HT-29 (cell line): ENCODE results near the gene PRKCZ. TPM values are rescaled to one million over a fixed set of nuclear protein-coding genes. Genes with fewer than 3 reads are reported as not detected.
A peak's percentile ranks its signal among the peaks of the same experiment; 100 is the strongest.
"Not testable (repeated sequence)": the region's sequence is repeated elsewhere in the genome, so short reads cannot be mapped to it uniquely, and the experiment has no call there.

Experiments
- DNase-seq: peaks from one replicate; pipeline ENCODE4 v3.0.0-alpha.2; 2015; ENCODE audit warnings: low spot score
- total RNA-seq: library from RNA; depleted of rRNA; stranded (reverse); fragments of >200 nt; shearing (Covaris generic); gene quantifications from 2 replicates; pipeline ENCODE4 v1.2.3, GENCODE V29; 2014

PRKCZ gene
- total RNA-seq, 1 experiment from 2014 or later = 67.4 TPM

DNA sequence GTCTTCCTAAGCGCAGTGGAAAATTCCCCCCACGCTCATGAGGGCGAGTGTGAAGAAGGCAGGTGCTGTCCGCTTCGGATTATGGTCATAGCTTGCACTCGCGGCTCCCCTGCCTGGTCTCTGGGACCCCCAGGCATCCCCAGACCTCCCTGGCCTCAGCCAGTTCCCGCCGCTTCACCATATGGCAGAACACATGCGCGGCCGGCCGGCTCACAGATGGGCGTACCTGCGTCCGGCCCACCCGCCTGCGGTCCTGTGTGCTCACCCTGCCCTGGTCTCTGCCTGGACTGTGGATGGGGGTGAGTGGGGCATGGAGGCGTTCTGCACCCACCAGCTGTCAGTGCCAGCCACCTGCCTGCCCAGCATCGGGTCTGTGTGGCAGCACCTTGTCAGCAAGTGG, 34.1 kb downstream of the PRKCZ start:
- no peak for DNase-seq

DNA sequence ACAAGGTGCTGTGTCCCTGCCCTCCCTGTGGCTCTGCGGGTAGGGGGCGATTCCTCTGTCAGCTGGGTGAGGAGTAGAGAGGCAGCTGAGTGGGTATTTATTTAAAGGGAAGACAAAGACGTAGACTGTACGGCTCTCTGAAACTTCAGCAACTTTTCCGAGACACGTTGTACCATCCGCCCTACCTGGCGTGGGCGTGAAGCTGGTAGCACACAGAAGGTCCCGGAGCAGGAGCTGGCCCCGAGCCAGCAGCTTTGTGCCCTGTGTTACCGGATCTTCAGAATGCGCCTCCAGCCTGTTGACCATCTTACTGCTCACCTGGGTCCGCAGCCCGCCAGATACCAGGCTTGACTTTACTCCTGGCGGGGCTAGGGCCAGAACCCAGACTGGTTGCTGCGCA, 34.9 kb downstream of the PRKCZ start:
- DNase-seq = no peak

DNA sequence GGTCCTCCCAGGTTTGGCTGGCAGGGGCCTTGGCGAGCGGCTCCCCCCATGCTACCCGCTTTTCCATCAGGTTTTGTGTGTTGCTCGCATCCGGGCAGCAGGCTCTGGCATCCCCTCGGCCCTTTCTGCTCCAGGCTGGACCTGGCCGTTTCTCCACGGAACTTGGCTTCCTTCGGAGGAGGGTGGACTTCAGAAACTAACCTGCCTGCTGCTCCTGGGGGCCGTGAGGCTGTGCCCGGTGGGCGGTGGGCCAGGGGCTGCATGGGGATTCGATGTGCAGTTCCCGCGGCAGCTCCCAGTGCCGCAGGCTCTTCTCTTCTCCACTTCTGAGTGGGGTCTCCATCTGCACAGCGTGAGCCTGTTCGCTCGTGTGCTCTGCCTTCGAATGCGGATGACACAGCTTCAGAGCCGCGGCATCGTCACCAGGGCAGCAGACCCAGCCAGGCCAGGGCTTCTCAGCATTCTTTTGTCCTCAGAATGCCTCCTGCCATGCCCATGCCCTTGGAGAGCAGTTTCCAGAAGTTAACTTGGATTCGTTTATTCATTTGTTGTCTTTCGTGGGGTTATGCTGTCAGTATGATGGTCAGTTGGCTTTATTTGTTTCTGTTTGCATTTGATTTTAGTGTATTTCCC, 36.4 kb downstream of the PRKCZ start:
- DNase-seq = no peak

DNA sequence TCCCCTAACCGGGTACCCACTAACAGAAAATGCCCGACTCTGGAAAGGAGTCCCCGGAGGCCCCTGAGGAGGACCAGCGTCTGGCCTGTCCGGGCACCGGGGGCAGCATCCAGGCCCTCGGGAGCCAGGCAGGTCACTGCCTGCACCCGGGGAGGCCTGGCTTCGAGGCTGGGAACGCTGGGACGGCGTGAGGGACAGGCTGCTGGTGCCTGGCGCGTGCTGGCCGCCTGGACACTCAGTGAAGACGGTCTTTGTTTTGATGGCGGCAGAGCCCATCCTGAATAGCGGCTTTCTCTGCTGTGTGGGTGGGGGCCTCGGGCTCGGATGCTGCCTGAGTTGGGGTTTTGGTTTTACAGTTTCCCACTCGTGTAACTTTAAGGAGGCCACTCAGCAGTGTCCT, 37.6 kb downstream of the PRKCZ start:
- DNase-seq = no peak

DNA sequence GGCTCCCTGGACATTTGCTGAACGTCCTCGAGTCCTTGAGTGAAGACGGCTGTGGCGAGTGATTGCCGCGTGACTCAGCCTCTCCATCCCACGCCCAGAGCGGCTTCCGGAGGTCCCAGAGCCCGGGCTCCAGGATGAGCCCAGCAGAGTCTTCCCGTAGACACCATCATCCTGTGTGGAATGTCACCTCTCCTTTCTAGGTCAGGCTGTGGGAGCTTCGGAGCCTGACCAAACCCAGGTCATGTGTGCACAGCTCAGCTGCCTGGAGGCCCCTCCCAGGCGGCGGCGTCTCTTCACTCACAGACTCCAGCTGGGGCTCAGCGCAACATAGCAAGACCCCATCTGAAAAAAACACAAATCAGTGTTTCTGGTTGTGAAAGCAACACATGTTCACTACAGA, 38.2 kb downstream of the PRKCZ start:
- no peak for DNase-seq

DNA sequence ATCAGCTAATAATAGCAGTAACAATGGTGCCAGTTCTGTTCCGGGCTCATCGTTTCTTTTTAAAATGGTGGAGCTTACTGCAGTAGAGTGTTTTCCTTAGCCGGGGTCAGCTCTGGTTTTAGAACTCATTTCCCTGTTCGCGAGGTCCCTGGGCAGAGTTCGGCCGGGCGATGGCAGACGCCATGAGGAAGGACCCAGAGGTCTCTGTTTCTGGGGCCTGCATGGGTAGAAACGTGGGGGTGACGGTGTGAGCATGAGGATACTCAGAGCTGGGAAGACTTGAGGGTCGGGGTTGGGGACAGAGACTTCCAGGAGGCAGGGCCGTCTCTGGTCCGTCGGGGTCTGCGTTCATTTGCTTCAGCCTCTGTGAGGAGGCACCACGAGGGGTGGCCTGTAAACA, 38.8 kb downstream of the PRKCZ start:
- DNase-seq = no peak

DNA sequence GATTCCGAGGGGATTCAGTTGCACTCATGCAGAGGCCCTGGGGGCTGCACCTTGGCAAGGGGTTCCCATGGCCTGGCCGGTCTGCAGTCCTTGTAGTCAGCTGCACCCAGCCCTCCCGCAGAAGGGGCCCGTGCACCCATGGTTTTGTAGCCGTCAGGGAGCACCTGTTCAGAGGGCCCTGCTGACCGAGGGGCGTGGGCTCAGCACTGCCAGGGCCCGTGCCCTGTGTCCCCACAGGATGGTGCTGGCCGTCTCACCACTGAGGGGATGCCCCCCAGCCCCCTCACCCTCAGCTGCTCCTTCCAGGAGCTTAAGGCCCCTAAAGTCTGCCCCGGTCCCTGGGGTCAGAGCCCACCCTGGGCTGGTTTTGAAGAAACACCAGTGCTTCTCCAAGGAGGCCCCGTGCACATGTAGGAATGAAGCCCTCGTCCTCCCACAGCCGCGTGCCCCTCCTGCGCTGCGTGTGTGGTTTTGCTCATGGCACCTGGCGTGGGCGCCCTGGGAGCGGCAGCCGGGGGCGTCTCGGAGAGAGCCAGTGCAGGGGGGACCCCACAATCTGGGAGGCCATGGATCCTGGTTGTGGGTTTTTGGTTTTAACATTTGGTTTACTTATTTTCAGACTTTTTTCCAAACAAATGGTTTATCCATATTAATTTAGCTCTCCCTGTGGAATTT, 40.1 kb downstream of the PRKCZ start:
- no peak for DNase-seq

DNA sequence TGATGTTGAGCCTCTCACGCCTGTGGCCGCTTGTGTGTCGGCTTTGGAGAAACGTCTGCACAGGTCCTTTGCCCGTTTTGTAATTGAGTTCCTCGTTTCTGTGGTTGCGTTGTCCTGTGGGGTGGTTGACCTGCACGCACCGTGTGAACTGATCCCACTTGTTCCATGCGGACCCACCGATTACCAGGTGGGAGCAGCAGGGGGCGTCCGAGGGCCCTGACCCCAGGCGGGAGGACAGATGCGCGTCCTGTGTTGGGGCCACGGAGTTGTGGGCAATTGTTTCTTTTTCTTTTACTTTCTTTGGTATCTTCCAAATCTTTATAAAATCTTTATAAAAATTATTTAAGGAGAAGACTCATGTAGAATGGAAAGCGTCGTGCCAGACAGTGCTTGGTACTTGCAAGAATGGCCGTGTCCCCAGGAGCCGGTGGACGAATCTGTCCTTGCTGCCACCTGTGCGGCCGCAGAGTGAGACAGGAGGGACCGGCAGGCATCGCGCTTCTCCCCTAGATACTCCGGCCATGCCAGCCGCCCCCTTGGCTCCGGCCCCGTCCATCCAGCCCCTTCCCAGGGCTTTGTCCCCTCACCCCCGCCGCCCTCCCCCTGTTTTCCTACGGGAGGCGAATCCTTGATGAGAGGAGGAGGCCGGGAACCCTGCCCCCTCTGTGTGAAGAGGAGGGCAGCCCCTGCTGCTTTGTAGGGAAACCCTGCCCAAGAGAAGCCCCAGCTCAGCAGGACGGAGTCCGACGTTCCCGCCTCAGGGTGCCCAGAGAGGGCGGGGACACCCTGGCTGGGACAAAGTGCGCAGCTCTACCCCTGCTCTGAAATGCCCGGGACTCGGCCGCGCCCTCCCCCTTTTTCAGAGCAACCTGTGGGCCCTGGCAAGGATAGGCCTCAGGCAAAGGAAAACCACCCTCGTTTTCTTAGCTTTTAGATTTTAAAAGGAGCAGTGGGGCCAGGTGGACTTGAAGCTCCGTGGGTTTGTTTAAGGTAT, 41.7 kb downstream of the PRKCZ start:
- peak; percentile 73 for DNase-seq

DNA sequence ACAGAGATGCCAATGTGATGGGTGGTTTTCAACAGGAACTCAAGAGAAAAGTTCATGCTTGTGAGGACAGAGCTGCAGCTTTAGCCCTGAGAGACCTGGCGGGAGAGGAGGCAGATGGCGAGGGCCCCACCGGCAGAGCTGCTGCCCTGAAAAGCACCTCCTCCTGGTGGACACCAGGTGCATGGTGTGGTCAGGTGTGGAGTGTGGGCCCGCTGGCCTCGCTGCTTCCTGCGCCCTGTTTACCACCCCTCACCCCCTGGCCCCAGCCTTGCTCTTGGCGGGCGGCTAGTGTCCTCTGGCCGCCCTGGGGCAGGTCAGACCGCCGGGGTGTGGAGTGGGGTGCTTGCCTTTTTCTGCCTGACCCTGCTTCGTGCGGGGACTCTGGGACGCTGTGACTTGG, 42.8 kb downstream of the PRKCZ start:
- DNase-seq = no peak

DNA sequence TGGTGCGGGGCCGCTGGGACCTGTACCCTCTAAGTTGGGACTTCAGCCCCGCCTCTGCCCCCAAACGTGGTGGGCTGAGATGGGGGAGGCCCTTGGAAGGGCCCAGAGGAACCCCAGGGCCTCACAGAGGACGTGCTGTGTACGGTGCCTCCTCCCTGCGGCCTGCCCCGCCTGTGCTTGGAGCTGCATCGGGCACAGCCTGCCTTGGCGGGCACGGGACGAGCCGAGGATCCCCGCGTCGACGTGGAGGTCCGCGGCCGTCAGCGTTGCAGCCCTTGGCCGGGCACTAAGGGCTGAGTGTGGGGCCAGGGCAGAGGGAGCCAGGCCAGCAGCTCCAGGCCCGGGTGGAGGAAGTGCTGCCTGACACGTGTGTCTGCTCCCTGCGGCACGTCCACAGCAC, 43.4 kb downstream of the PRKCZ start:
- DNase-seq = no peak

DNA sequence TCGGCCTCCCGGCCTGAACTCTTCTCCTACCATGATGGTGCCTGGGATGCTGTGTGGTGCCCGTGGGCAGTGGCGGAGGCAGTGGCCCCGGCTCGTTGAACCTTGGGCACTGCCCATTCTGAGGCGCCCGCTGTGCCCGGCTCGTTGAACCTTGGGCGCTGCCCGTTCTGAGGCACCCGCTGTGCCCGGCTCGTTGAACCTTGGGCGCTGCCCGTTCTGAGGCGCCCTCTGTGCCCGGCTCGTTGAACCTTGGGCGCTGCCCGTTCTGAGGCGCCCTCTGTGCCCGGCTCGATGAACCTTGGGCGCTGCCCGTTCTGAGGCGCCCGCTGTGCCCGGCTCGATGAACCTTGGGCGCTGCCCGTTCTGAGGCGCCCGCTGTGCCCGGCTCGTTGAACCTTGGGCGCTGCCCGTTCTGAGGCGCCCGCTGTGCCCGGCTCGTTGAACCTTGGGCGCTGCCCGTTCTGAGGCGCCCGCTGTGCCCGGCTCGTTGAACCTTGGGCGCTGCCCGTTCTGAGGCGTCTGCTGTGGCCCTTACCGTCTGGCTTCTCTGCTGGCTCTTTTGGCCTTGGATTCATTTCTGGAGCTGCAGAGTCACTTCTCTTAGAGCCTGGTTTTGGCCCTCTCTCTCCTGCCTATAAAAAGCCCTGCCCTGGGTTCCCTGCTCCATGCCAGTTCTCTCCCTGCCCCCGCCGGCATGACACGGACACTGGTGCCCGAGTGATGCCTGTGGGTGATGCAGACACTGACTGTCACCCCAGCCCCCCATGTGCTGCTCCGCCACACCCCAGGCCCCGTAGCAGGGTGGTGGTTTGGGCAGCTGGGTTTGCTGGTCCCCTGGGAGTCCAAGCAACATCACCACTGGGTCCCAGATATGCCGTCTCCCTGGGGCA, 44.3 kb downstream of the PRKCZ start:
- DNase-seq = not testable (repeated sequence)

DNA sequence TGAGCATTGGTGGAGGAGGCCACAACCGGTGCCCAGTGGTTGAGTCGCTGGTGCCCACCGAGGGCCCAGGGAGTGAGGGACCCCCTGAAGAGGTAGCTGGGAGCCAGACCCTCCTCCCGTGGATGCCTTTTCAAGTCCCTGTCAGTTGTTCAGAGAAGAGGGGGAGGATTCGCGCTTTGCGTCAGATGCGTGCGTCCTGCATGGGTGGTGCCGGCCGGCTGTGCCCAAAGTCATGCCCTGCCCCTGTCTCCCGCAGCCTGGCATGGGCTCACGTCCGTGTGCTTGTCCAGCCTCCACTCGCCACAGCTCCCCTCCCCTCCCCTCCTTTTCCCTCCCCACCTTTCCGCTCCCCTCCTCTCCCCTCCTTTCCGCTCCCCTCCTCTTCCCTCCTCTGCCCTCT, 45.2 kb downstream of the PRKCZ start:
- DNase-seq = no peak

DNA sequence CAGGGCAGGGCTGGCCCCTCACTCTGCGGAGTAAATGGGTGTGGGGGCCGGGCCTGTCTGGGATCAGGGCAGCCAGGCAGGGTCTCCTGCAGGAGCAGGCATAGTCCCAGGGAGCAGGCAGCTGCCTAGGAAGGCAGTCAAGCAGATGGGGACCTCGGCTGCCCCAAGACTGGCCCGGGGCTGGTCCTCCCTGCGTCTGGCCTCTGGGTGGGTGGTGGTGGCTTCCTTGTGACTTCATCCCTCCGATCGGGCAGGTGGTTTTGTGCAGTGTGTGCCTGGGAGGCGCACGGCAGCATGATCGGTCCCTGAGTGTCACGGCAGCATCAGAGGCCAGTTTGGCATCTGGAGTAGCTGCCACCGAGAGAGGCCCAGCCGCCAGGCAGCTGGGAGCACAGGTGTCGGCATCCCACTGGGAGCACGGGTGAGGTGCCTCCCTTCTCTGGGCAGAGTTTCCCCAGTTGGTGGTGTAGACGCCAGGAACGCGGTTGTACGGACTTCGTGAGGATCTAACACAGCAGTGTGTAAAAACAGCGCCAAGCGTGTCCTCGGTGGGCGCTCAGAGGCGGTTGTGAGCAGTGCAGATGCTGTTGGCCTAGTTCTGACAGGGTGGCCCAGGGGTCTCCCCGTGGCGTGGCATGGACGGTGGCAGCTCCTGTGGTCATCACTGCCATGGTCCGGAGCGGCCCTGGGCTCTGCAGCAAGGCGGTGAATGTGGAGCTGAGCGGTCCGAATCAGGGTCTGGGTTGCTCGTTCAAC, 45.9 kb downstream of the PRKCZ start:
- DNase-seq = no peak

DNA sequence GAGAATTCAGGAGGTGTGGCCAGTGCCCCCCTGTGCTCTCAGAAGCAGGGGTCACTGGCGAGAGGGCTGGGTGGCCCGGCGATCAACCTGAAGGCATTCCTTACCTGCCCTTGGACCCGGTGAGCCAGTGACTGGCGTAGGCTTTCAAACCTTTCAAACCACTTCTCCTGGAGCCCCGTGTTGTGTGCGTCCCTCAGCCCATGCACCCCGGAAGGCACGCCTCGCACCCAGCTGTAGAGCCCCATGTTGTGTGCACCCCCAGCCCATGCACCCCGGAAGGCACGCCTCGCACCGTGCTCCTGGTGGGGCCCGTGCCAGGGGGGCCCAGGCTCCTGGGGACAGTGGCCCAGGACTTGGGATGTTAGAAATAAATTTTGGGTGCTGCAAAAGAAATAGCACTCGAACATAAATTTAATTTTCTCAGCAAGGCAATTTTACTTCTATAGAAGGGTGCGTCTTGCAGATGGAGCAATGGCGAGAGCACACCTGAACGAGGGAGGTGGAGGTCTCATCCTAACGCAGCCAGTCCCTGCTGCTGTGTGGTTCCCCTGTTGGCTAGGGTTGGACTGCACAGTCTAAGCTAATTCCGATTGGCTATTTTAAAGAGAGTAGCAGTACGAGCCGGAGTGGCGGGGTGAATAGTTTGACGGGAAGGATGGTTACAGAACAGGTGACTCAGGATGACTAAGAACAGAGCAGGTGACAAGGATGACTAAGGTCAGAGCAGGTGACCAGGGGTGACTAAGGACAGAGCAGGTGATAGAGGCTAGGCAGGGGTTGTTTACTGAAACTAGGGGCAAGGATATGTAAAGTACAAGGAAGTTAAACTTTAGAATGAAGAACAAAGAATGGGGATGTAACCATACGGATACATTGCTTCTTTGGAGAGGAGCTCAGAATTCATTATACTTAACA, 47.4 kb downstream of the PRKCZ start:
- no peak for DNase-seq

DNA sequence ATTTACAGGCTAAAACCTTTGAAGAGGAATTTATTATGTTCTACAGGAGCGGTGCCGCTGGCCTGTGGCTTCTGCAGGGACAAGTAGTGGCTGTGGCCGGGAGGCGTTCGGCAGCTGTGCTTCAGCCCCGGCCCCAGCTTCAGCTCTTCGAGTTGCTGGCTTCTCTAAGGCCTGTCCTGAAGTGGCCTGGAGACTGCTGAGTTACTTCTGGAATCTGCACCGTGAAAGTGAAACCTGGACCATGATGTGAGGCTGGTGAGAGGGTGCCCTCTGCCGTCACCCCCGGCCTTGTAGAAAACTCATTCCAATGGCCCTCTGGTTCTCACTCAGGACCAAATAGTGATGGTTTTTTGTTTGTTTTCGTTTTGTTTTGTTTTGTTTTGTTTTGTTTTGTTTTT, 48.1 kb downstream of the PRKCZ start:
- no peak for DNase-seq

DNA sequence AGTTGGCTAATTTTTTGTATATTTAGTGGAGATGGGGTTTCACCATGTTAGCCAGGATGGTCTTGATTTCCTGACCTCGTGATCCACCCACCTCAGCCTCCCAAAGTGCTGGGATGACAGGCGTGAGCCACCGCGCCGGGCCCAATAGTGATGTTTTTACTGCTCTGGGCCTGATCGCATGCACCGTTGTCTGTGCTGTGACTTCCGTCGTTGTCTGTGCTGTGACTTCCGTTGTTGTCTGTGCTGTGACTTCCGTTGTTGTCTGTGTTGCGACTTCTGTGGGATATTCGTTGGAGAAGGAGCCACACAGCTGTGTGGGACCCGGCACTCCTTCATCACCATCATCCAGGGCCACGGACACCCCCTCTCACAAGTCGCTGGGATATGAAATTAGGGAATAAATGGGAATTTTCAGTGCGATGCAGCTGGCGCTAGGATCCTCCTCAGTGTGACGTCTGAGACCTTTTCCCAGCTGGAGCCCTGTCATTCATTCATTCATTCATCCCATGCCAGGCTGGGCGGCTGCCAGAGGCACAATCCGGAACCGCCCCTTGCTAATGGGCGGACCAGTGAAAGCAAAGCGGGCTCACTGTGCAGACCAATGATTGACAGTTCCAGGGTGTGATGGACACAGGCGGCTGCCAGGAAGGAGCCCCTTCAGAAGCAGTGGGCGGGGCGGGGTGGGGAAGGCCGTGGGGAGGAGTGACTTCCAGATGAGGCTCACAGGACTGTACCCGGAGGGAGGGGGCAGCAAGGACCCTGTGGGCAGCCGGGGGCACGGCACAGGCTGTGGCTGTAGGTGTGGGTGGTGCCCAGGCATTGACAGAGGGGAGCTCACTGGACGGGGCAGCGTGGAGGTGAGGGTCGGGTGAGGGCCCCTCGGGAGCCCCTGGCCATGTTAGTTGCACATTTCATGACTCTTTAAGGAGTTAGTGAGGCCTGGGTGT, 48.9 kb downstream of the PRKCZ start:
- DNase-seq = no peak

DNA sequence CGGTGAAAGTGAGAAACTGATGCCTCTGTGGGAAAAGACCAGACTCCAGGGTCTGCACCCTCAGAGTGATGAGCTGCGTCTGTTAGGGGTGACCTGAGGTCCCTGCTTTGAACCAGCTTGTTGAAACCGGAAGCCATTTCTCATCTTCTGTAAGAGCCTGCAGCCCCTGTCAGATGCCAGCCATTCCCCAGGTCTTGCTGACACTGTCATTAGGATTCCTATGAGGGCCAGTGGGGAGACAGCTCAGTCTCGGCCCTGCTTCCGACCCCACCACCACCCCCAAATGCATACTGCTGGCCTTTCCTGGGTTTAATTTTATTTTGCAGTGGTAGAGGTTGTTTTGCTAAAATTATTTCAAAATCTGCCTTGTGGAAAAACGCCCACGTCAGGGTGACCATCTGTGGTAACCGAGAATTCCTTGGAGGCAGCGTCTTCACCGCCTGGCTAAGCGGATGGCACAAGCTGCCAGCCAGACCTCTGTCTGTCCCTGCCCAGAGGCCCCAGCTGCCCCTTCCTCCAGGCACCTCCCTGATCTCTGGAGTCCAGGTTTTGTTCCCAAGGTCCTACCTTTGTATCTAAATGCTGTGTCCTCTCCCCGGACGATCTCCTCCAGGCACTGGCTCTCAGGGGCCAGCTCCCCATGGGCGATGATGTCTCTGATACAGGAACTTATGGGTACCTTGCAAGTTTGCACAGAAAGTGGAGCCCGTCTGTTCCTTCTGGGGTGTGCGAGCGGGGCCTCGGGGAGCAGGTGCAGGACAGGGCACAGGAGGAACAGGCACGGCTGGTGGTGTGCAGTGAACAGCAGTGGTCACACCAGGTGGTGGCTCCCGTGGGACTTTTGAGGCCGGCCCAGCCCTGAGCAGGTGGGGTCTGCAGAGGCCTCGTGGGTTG, 49.9 kb downstream of the PRKCZ start:
- DNase-seq = no peak

DNA sequence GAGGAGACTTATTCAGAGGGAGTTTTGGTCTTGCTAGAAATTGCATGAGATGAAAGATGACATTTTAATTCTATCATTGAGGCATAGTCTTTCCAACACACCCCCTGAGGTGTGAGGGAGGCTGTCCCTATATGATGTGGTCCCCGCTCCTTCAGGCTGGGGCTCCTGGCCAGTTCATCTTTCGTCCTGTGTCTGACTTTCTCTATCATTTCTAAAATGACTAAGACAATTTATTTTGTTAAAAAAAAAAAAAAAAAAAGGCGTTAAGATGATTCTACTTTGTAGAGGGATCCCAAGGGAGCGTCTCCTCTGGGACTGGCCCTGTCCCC, 50.5 kb downstream of the PRKCZ start:
- no peak for DNase-seq
